GM12878 (cell line): ENCODE data around the gene NFE2. TPM values are rescaled to one million over a fixed set of nuclear protein-coding genes. Genes with fewer than 3 reads are reported as not detected.

ENCODE experiments used
- ATAC-seq: fragments of 200-7000 bp; cut with Tn5 transposase; 3 replicates; pipeline ENCODE4 v1.9.1; 2020; ENCODE audit warnings: mild to moderate bottlenecking, moderate library complexity
- BruUV-seq: library from RNA; stranded (reverse); fragments of 400-500 nt; replicated peaks from 2 replicates; lab custom pipeline; 2021; lab: Mats Ljungman, UMichigan
- CTCF ChIA-PET: fragments of 300-600 bp; sonication (Branson Sonifier 250); formaldehyde crosslinking; extraction: SDS; loops from one replicate; lab custom pipeline; 2021; ENCODE audit warnings: inconsistent platforms; lab: Yijun Ruan, JAX
- POLR2A ChIA-PET: fragments of 350-600 bp; formaldehyde crosslinking; extraction: SDS; loops from one replicate; lab custom pipeline; 2021; ENCODE audit warnings: inconsistent platforms; lab: Charles Lee
- RAD21 ChIA-PET: fragments of 300-600 bp; sonication (Branson Sonifier 250); formaldehyde crosslinking; loops from one replicate; lab custom pipeline; 2023; ENCODE audit warnings: antibody characterized with exemption; ENCODE audit not compliant: unreplicated experiment; lab: Charles Lee
- SMC1A ChIA-PET: fragments of 300-600 bp; sonication (Branson Sonifier 250); formaldehyde crosslinking; loops from one replicate; lab custom pipeline; 2023; ENCODE audit not compliant: unreplicated experiment, uncharacterized antibody; lab: Charles Lee
- DNase-seq: peaks from one replicate; pipeline ENCODE4 v3.0.0-alpha.2; 2011; ENCODE audit warnings: low read depth, low spot score
- FAIRE-seq: peaks from 3 replicates; lab custom pipeline; 2011; peaks lifted over from hg19 to GRCh38; lab: Jason Lieb, UNC
- H2AFZ ChIP-seq: 2 replicates; pipeline ENCODE4 v1.6.0; 2011; ENCODE audit warnings: low read depth, low read length, control low read depth; ENCODE audit not compliant: control insufficient read depth
- H3K27ac ChIP-seq: 2 replicates; pipeline ENCODE4 v1.5.1; 2011; ENCODE audit warnings: control low read depth; ENCODE audit not compliant: control insufficient read depth, insufficient read depth
- H3K27me3 ChIP-seq, 2 experiments: replicated peaks in 1 of 2; 2 replicates each; pipeline versions ENCODE4 v1.6.0 to v1.6.1; 2011; ENCODE audit warnings: low read length in 1 of 2; ENCODE audit not compliant: control insufficient read depth in 2 of 2, insufficient read depth in 2 of 2
- H3K36me3 ChIP-seq, 2 experiments: 2 replicates each; pipeline ENCODE4 v1.5.1; 2011; ENCODE audit warnings: low read length in 1 of 2; ENCODE audit not compliant: control insufficient read depth in 2 of 2, insufficient read depth in 2 of 2
- H3K4me1 ChIP-seq: 2 replicates; pipeline ENCODE4 v1.6.1; 2011; ENCODE audit warnings: mild to moderate bottlenecking, low read length, moderate library complexity, mixed read lengths; ENCODE audit not compliant: control insufficient read depth, insufficient read depth
- H3K4me2 ChIP-seq: 2 replicates; pipeline ENCODE4 v1.6.0; 2011; ENCODE audit warnings: control low read depth; ENCODE audit not compliant: control insufficient read depth, insufficient read depth
- H3K4me3 ChIP-seq: fragments of 200-600 bp; sonication (generic); 2 replicates; pipeline ENCODE4 v1.5.1; 2016
- H3K79me2 ChIP-seq: 2 replicates; pipeline ENCODE4 v1.6.0; 2011; ENCODE audit warnings: low read length; ENCODE audit not compliant: control insufficient read depth, insufficient read depth
- H3K9ac ChIP-seq: 2 replicates; pipeline ENCODE4 v1.8.0; 2011; ENCODE audit warnings: low read length, control low read depth, mixed read lengths; ENCODE audit not compliant: control insufficient read depth, insufficient read depth
- H3K9me3 ChIP-seq: replicated peaks from 3 replicates; pipeline ENCODE4 v1.5.1; 2011; ENCODE audit warnings: mild to moderate bottlenecking, low read length; ENCODE audit not compliant: control insufficient read depth, insufficient read depth
- H4K20me1 ChIP-seq: 2 replicates; pipeline ENCODE4 v1.6.0; 2011; ENCODE audit not compliant: control insufficient read depth, insufficient read depth
- CBX5 ChIP-seq: sonication (generic); IDR thresholded peaks from 2 replicates; pipeline ENCODE4 v1.6.1; 2016; ENCODE audit warnings: low read depth, moderate library complexity, mild to moderate bottlenecking, inconsistent platforms
- ELK1 ChIP-seq: IDR thresholded peaks from 2 replicates; pipeline ENCODE4 v1.6.1; 2012; ENCODE audit warnings: low read depth, low read length, improper control_type of control experiment
- HDAC2 ChIP-seq: fragments of 200-600 bp; sonication (generic); IDR thresholded peaks from 2 replicates; pipeline ENCODE4 v1.6.1; 2017
- MXI1 ChIP-seq: fragments of 150-350 bp; IDR thresholded peaks from 2 replicates; pipeline ENCODE4 v1.6.1; 2011; ENCODE audit warnings: low read depth, mild to moderate bottlenecking, inconsistent platforms, low read length, improper control_type of control experiment
- MYB ChIP-seq: fragments of 150-350 bp; IDR thresholded peaks from 2 replicates; pipeline ENCODE4 v1.6.1; 2014; ENCODE audit warnings: mild to moderate bottlenecking, low read depth, low read length, borderline replicate concordance
- PRDM15 ChIP-seq: fragments of 450-650 bp; formaldehyde crosslinking; IDR thresholded peaks from 2 replicates; pipeline ENCODE4 v1.4.0; 2020; ENCODE audit warnings: mild to moderate bottlenecking, moderate library complexity
- RAD51 ChIP-seq: fragments of 450-650 bp; IDR thresholded peaks from 2 replicates; pipeline ENCODE4 v1.6.1; 2016; ENCODE audit warnings: moderate library complexity, mild to moderate bottlenecking, inconsistent platforms
- RCOR1 ChIP-seq: conservative IDR thresholded peaks from 2 replicates; pipeline ENCODE4 v1.6.1; 2012; ENCODE audit warnings: low read depth, low read length, improper control_type of control experiment
- SIX5 ChIP-seq: IDR thresholded peaks from 2 replicates; pipeline ENCODE4 v1.6.1; 2011; ENCODE audit warnings: mild to moderate bottlenecking, low read depth, low read length, moderate library complexity; ENCODE audit not compliant: severe bottlenecking
- SKIL ChIP-seq: fragments of 450-650 bp; IDR thresholded peaks from 2 replicates; pipeline ENCODE4 v1.6.1; 2017; ENCODE audit warnings: mild to moderate bottlenecking, low read depth, inconsistent platforms; ENCODE audit not compliant: poor library complexity, severe bottlenecking
- WGBS: methylation state at CpG from one replicate; pipeline ENCODE4 v1.1.6; 2016; ENCODE audit warnings: low lambda C conversion rate; ENCODE audit not compliant: insufficient replicate concordance, insufficient coverage; ENCODE audit errors: missing lambda C conversion rate; 5-methylcytosine and 5-hydroxymethylcytosine counted together
- in situ Hi-C: fragments of 300-500 bp; cut with MboI; formaldehyde crosslinking; loops from 9 replicates; pipeline ENCODE4 v1.14.3; 2018; ENCODE audit warnings: mixed read lengths
- intact Hi-C: fragments of 100-400 bp; cut with micrococcal nuclease; formaldehyde crosslinking; loops from one replicate; pipeline ENCODE4 v1.14.2; 2022; ENCODE audit not compliant: unreplicated experiment
- polyA plus RNA-seq, 11 experiments: library from polyadenylated mRNA; depleted of rRNA in 4 of 11; unstranded in 6 of 11; stranded (reverse) in 5 of 11; fragments of >200 nt; fragmentation: Nextera tagmentation in 4 of 11; fragmentation: Illumina TruSeq in 1 of 11; extraction: Ambion mirVana in 4 of 11; extraction: Trizol in 1 of 11; gene quantifications; 1 replicate in 1 of 11; 2 replicates in 10 of 11; pipeline versions ENCODE4 v1.2.1 to v1.2.3, GENCODE V29; 2011 to 2016; ENCODE audit warnings: inconsistent platforms in 2 of 11, missing spikeins in 2 of 11, low read depth in 1 of 11
- total RNA-seq, 4 experiments: library from RNA; depleted of rRNA in 3 of 4; stranded (reverse); fragments of >200 nt in 3 of 4; fragmentation: Illumina TruSeq in 1 of 4; extraction: Trizol in 1 of 4; gene quantifications; 2 replicates each; pipeline versions ENCODE4 v1.2.1 to v1.2.3, GENCODE V29; 2013 to 2021

Gene NFE2
- total and polyA plus RNA-seq, 10 of the 15 experiments (the other 5 are each of a cell fraction or from before 2014, with no cell fraction given), result 0.06 to 0.28 TPM; not detected in 8

- H3K4me2 ChIP-seq, result no peak overlapping the region
- no peak for TF ChIP-seq PRDM15 (CRISPR knock-in tag)
- TF ChIP-seq SKIL, result no peak
- TF ChIP-seq CBX5, result no peak
- no peak for TF ChIP-seq SIX5
- no peak for TF ChIP-seq HDAC2
- TF ChIP-seq MYB, result no peak
- TF ChIP-seq RCOR1, result no peak
- TF ChIP-seq MXI1, result no peak
- TF ChIP-seq RAD51, result no peak
- TF ChIP-seq ELK1, result no peak
- H3K9me3 ChIP-seq, result no peaks in the 10 kb centered on the region
- H3K4me3 ChIP-seq, result no peak overlapping the region
- no TSS peak for BruUV-seq
- no peaks in the 10 kb centered on the region for H3K4me1 ChIP-seq
- CTCF ChIA-PET, result interaction anchor here (0.6 to 5.2 kb wide), 20 partner anchors 8 to 185 kb away, joined by 3 to 77 read pairs (median 14); partner anchors contain the start of gene COPZ1
- intact Hi-C loops (no loop called here), in situ Hi-C loops (no loop called here)
- WGBS, result 88% methylated on average over 4 of the region's 4 CpGs
- no peaks in the 10 kb centered on the region for H3K27me3 ChIP-seq
- no peak overlapping the region for H3K9ac ChIP-seq
- SMC1A ChIA-PET, result interaction anchor here (0.6 to 4.2 kb wide), 9 partner anchors 11 to 1358 kb away, joined by 4 to 32 read pairs (median 12); partner anchors contain the start of genes CBX5 and HNRNPA1
- no peak overlapping the region for H2AFZ ChIP-seq
- H3K79me2 ChIP-seq, result peaks cover 3% of the 10 kb centered on the region
- POLR2A ChIA-PET, result interaction anchor here (0.9 to 3.7 kb wide), 3 partner anchors 11 to 27 kb away, joined by 5 to 16 read pairs (median 6); partner anchors contain the start of genes CBX5 and HNRNPA1
- no peaks in the 10 kb centered on the region for H4K20me1 ChIP-seq
- no peak overlapping the region for H3K27ac ChIP-seq
- DNase-seq (no peak), FAIRE-seq (no peak), ATAC-seq (no peak)
- RAD21 ChIA-PET, result interaction anchor here (0.8 to 4.4 kb wide), 6 partner anchors 7 to 110 kb away, joined by 3 to 33 read pairs (median 9); partner anchors contain the start of genes CBX5, COPZ1 and HNRNPA1
- H3K36me3 ChIP-seq, result peaks cover 3 to 18% of the 10 kb centered on the region in 2 experiments; a peak in 3 of 4 replicates
Observed at GRCh38 chr12:54253240-54253639, 47.6 kb downstream of the NFE2 start.
